ENCODE data around the gene CCL13. TPM values are rescaled to one million over a fixed set of nuclear protein-coding genes. Genes with fewer than 3 reads are reported as not detected.

Gene CCL13
- total RNA-seq, 1 experiment from 2014 or later = not detected

DNA sequence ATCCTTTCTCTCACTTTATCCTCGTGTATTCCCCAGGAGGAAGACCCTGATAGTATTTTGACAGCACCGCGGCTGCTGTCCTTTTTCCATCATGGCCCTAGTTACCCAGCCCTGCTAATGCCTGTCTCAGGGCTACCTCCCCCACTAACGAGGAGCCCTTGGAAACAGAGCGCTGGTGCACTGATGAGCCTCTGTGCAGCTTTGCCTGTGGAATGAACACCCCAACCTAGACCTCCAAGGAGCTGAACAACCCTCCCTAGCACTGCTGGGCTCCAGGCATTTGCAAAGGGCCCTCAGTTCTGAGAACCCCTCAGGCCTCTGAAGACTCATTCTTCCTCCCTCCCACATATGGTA lies 30.0 kb downstream of the CCL13 start:
- Histone ChIP-seq H3K36me3 (replicated peaks; ENCODE audit: control insufficient read depth, insufficient read depth, low read length) (no peaks in the 10 kb centered on the region), H3K27me3 (ENCODE audit: control insufficient read depth, insufficient read depth, low read length) (no peaks in the 10 kb centered on the region; the same call in 1 of the 2 replicates), H3K4me3 (ENCODE audit: insufficient read depth, low read depth, low read length) (no peak overlapping the region)
- no peak for DNase-seq

DNA sequence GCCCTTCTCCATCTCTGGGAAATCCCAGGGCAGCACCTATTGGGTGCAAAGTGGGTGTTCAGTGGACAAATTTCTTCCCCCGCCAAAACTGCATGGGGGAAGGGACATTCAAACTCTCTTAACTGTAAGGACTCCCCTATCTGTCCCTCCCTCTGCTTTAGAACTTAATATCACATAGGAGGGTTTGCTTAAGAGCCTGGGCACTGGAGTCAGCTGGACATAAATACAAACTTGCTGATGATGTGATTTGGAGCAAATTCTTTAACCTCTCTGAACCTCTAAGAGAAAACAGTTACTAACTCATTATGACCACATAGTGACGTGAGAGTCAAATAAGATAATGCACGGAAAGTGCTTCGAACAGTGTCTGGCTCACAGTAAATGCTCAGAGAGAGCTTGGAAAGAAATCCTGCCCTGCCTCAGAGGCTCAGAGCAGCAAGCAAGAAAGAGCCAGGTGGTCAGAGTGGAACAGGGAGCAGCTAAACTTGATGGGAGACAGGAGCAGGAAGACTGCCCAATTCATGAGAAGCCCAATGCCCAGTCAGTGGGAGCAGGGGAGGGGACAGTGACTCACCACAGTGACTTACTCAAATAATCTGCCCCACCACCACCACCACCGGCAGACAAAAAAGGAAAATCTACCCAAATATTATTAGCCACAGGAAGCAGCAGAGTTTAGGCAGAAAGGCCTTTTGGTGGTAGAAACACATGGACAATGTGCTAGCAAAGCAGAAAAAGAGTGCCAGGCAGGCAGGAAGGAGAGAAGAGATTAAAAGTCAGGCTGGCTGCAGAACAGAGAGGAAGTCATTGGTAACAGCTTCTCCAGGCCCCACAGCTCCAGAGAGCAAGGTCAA lies 30.6 kb downstream of the CCL13 start:
- H3K36me3 ChIP-seq (replicated peaks; ENCODE audit: control insufficient read depth, insufficient read depth, low read length) = no peaks in the 10 kb centered on the region
- H3K4me3 ChIP-seq (ENCODE audit: insufficient read depth, low read depth, low read length) = no peak overlapping the region
- no peak for DNase-seq
- H3K27me3 ChIP-seq (ENCODE audit: control insufficient read depth, insufficient read depth, low read length) = no peaks in the 10 kb centered on the region; the same call in 1 of the 2 replicates

DNA sequence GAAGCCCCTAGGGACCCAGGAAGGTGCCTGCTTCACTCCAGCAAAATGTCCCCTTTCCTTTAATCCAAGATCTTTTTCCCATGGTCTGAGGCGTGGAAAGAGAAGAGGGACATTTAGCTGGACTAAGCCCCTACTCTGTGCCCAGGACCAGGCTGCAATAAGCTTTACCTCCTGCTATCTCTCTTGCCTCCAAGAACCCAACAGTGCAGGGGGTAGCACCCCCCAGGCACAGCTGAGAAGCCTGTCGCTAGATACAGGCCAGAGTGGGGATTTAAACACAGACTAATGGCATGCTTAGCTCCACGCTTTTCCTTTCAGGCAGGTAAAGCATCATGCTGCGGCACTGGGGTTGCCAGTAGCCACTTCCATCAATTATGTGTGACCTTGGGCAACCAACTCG lies 31.3 kb downstream of the CCL13 start:
- H3K27me3 ChIP-seq (ENCODE audit: control insufficient read depth, insufficient read depth, low read length) = no peaks in the 10 kb centered on the region; the same call in 1 of the 2 replicates
- H3K36me3 ChIP-seq (replicated peaks; ENCODE audit: control insufficient read depth, insufficient read depth, low read length) = no peaks in the 10 kb centered on the region
- DNase-seq = no peak
- no peak overlapping the region for H3K4me3 ChIP-seq (ENCODE audit: insufficient read depth, low read depth, low read length)

DNA sequence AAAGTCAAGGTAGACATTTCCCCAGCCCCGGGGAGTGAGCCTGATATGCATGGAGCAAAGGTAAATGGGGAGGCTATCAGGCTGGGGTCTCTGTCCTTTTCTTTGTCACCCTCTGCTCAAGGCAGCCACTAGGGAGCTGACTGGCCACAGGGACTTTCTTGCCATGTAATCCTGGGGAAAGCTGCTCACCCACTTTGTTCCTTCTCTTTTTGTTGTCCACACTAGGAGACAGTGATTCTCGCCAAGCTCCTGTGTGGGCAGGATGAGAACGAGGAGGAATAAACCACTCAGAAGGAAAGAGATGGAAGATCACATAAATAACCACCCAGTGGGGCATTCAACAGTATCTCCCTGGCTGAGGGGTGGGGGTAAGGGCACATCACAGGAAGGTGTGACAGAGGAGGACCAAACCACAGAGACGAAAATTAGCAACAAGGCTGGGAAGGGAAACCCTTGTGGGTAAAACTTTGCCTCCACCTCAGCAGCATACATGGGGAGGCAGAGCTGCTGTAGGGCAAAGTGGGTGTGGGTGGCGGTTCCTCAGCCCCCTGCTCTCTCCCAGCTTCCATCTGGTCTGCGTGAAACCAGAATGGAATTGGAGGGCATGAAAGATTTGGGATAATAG lies 33.0 kb downstream of the CCL13 start:
- H3K27me3 ChIP-seq (ENCODE audit: control insufficient read depth, insufficient read depth, low read length) = no peaks in the 10 kb centered on the region; the same call in 1 of the 2 replicates
- DNase-seq = no peak

DNA sequence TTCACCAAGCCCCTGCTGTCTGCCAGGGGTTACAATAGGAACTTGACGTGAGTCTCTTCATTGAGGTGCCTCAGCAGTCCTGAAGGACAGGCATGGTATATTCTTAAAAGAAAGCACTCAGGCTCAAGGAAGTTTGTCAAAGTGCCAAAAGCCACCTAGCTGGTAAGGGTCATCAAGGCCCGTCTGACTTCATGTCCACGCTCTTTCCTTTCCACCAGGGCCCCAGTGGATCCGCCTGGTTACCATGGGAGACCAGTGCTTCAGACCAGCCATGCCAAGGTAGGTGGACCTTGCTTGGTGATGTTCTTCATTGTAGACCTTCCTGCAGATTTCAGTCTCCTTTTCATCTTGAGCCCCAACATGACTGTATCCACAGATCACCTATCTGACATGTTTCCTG lies 34.4 kb downstream of the CCL13 start:
- no peaks in the 10 kb centered on the region for H3K36me3 ChIP-seq (replicated peaks; ENCODE audit: control insufficient read depth, insufficient read depth, low read length)
- no peaks in the 10 kb centered on the region; the same call in 1 of the 2 replicates for H3K27me3 ChIP-seq (ENCODE audit: control insufficient read depth, insufficient read depth, low read length)
- no peak overlapping the region for H3K4me3 ChIP-seq (ENCODE audit: insufficient read depth, low read depth, low read length)
- DNase-seq = no peak

More for the DNA sequence above, 33.0 kb downstream of the CCL13 start:
- Histone ChIP-seq H3K4me3 (ENCODE audit: insufficient read depth, low read depth, low read length) (no peak overlapping the region), H3K36me3 (replicated peaks; ENCODE audit: control insufficient read depth, insufficient read depth, low read length) (no peaks in the 10 kb centered on the region)

DNA sequence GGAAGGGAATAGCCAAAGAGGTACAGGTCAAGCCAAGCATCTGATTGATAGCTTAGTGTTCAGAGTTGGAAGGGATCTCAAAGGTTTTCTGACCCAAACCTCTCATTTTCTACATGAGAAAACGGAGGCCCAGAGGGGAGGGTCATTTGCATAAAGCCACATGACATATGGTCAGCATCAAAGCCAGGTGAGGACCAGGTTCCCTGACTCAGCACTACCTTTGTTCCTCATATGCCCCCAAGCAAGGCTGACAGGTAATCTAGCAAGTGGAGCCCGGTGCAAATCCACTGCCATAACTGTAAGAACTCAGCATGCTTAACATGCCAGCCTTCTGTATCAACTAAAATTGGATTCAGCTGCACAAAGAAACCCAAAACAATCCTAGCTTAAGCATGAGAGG lies 35.0 kb downstream of the CCL13 start:
- Histone ChIP-seq H3K27me3 (ENCODE audit: control insufficient read depth, insufficient read depth, low read length) (no peaks in the 10 kb centered on the region; the same call in 1 of the 2 replicates), H3K4me3 (ENCODE audit: insufficient read depth, low read depth, low read length) (no peak overlapping the region), H3K36me3 (replicated peaks; ENCODE audit: control insufficient read depth, insufficient read depth, low read length) (no peaks in the 10 kb centered on the region)
- DNase-seq = no peak

DNA sequence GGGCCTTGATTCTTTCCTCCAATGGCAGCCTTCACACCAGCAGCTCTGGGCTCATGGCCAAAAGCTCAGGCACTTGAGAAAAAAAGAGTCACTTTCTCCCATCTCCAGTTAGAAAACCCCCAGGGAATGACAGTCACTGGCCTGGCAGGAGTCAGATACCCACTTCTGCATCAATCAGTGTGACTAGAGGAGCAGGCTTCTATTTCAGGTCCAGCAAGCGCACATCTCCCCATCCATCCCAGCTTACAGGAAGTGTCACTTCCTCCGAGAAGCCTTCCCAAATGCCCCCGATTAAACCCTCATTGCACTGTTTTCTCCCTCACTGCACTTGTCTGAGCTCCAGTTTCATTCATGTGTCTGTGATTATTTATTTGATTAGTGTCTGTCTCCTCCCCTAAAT lies 37.1 kb downstream of the CCL13 start:
- H3K4me3 ChIP-seq (ENCODE audit: insufficient read depth, low read depth, low read length) = no peak overlapping the region
- H3K36me3 ChIP-seq (replicated peaks; ENCODE audit: control insufficient read depth, insufficient read depth, low read length) = no peaks in the 10 kb centered on the region
- H3K27me3 ChIP-seq (ENCODE audit: control insufficient read depth, insufficient read depth, low read length) = no peaks in the 10 kb centered on the region; the same call in 1 of the 2 replicates
- no peak for DNase-seq

DNA sequence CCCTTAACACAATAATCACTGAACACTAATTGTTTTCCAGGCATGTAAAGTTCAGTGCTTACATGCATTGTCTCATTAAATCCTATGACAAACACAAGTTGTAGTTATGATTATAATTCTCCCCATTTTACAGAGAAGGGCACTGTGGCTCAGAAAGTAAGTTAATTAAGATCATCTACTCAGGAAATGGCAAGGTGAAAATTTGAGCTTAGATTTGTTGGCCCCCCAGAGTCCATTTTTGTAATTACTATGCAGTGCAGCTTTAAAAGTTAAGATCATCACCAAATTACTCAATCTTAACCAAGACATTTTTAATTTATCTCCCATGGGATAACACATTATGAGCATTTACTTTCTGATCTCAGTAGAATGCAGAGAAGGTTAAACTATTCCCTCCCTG lies 41.0 kb downstream of the CCL13 start:
- no peak for DNase-seq

DNA sequence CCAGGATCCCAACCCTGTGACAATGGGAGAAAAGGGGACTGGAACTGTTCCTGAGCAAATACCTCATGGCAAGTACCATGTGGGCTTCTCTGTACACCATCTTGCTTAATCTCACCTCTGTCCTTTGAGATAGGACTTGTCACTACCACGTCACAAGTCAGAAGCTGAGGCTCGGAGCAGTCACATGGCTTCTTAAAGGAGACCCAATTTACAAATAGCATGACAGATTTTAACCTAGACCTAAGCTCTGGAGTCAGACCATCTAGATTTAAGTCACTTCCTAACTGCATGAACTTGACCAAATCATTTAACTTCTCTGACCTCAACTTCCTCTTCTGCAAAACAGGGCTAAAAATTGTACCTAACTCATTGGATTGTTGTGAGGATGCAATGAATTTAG lies 42.7 kb downstream of the CCL13 start:
- H3K36me3 ChIP-seq (replicated peaks; ENCODE audit: control insufficient read depth, insufficient read depth, low read length) = no peaks in the 10 kb centered on the region
- no peak overlapping the region for H3K4me3 ChIP-seq (ENCODE audit: insufficient read depth, low read depth, low read length)
- H3K27me3 ChIP-seq (ENCODE audit: control insufficient read depth, insufficient read depth, low read length) = no peaks in the 10 kb centered on the region; the same call in 1 of the 2 replicates
- DNase-seq = no peak

More for the DNA sequence above, 41.0 kb downstream of the CCL13 start:
- Histone ChIP-seq H3K27me3 (ENCODE audit: control insufficient read depth, insufficient read depth, low read length) (no peaks in the 10 kb centered on the region; the same call in 1 of the 2 replicates), H3K36me3 (replicated peaks; ENCODE audit: control insufficient read depth, insufficient read depth, low read length) (no peaks in the 10 kb centered on the region), H3K4me3 (ENCODE audit: insufficient read depth, low read depth, low read length) (no peak overlapping the region)

DNA sequence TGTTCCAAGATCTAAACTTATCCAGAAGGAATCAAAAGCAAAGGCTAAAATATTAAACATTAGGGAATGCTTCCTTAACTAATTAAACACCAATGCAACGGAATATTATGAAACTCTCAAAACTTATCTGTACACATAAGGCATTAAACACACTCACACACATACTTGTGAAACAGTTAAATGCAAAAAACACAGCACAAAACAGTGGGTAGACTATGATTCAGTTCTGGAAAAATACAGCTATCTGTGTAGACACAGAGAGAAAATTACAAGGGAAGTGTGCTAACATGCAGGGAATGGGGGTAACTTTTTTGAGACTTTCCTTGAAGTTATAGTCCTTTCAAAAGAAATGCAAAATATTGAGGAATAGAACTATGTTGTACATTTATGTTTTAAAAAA lies 43.4 kb downstream of the CCL13 start:
- no peaks in the 10 kb centered on the region for H3K36me3 ChIP-seq (replicated peaks; ENCODE audit: control insufficient read depth, insufficient read depth, low read length)
- DNase-seq = no peak
- H3K27me3 ChIP-seq (ENCODE audit: control insufficient read depth, insufficient read depth, low read length) = no peaks in the 10 kb centered on the region; the same call in 1 of the 2 replicates
- H3K4me3 ChIP-seq (ENCODE audit: insufficient read depth, low read depth, low read length) = no peak overlapping the region

DNA sequence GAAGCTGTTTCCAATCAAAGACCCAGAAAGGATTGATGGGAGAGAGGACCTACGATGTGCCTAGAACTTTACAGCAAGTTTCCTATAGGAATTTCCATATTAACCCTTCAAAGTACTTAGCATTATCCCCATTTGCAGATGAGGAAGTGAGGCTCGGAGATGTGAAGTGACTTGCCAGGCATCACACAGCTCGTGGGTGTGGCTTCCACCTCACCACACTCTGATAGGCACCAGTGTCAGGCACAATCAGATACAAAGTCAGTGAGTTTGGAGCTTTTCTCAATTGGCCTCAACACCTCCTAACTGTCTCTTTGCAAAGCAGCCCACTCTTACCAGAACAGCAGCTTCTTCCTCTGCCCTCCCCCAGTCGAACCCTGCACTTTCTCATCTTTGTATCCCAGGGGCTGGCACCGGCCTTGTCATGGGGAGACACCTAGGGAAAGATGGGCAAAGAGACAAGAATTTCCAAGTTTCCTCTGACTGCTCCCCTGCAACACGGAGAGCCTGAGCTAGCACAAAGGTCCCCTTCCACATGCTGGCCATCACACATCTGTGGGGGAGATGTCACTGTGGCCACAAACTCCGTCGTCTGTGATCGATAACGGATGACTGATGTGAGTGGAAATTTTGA lies 44.1 kb downstream of the CCL13 start:
- Histone ChIP-seq H3K4me3 (ENCODE audit: insufficient read depth, low read depth, low read length) (no peak overlapping the region), H3K27me3 (ENCODE audit: control insufficient read depth, insufficient read depth, low read length) (no peaks in the 10 kb centered on the region; the same call in 1 of the 2 replicates), H3K36me3 (replicated peaks; ENCODE audit: control insufficient read depth, insufficient read depth, low read length) (no peaks in the 10 kb centered on the region)
- DNase-seq = no peak

DNA sequence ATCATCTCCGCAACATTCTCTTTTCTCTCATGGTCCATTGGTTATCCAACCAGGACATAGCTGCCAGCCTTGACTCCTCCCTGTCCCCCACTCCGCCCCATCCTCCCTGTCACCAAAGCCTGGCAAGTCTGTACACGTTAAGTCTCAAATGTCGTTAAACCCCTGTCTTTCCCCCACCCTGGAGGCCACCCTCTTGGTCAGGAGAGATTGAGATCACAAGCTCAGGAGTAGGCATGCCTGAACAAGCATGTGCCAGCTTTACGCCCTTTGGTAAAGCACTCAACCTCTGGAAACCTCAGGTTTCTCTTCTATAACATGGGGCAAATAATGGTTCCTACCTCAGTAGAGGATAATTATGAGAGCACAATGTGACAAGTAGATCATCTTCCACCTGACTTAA lies 44.9 kb downstream of the CCL13 start:
- Histone ChIP-seq H3K4me3 (ENCODE audit: insufficient read depth, low read depth, low read length) (no peak overlapping the region), H3K36me3 (replicated peaks; ENCODE audit: control insufficient read depth, insufficient read depth, low read length) (no peaks in the 10 kb centered on the region), H3K27me3 (ENCODE audit: control insufficient read depth, insufficient read depth, low read length) (no peaks in the 10 kb centered on the region; the same call in 1 of the 2 replicates)
- no peak for DNase-seq

DNA sequence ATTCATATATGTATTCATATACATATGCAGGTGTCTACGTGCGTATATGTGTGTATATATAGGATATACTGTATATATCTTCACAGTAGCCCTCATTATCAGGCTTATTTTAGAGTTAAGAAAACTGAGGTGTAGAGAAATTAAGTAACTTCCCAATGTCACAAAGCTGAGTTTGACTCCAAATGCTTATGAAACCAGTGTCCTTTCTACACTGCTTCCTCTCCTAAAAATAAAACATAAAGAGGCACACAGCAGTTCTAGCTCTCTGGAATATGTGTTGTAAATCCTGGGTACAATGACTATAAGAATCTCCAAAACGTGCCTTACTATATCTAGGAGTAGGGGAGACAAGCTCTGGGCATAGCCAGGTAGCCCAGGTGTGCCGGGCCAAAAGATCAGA lies 46.7 kb downstream of the CCL13 start:
- Histone ChIP-seq H3K4me3 (ENCODE audit: insufficient read depth, low read depth, low read length) (no peak overlapping the region), H3K36me3 (replicated peaks; ENCODE audit: control insufficient read depth, insufficient read depth, low read length) (no peaks in the 10 kb centered on the region), H3K27me3 (ENCODE audit: control insufficient read depth, insufficient read depth, low read length) (peaks cover 5% of the 10 kb centered on the region)
- no peak for DNase-seq

DNA sequence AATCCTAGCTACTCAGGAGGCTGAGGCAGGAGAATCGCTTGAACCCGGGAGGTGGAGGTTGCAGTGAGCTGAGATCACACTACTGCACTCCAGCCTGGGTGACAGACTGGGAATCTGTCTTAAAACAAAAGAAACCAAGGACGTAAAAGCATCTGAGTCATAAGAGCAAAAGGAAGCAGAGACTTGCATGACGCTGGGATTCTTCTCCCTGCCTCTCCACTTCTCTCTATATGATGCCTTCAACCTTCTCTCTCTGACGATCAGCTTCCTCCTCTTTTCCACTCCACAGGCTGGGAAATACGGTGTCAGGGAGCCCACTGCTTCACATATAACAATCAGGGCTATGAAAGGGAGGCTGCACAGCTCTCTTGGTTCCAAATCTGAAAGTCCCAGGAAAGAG lies 49.9 kb downstream of the CCL13 start:
- peaks cover 21% of the 10 kb centered on the region for H3K27me3 ChIP-seq (ENCODE audit: control insufficient read depth, insufficient read depth, low read length)
- H3K36me3 ChIP-seq (replicated peaks; ENCODE audit: control insufficient read depth, insufficient read depth, low read length) = no peaks in the 10 kb centered on the region
- DNase-seq = no peak
- H3K4me3 ChIP-seq (ENCODE audit: insufficient read depth, low read depth, low read length) = no peak overlapping the region

All from H7 (cell line).